ENCODE data around the gene GFM2.
A peak's percentile ranks its signal among the peaks of the same experiment; 100 is the strongest.
"Not testable (repeated sequence)": the region's sequence is repeated elsewhere in the genome, so short reads cannot be mapped to it uniquely, and the experiment has no call there.

GFM2 gene

DNA sequence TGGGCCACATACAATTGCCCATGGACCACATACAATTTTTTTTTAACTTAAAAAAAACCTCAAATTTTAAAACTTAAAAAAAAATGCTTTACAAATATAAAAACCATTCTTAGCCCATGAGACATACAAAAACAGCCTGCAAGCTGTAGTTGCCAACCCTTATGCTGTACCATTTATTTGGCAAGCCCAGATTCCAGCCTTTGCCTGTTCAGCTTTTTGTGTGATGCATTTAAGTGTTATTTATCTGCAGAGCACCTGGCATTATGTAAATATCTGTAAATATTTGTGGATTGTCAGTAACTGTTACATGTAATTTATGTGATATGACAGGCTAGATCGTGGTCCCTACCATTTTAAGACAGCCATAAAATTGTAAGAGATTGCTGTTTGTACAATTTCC is 49.3 kb downstream of the GFM2 start:
- DNase-seq (ENCODE audit: insufficient read length, low spot score) (no peak), FAIRE-seq (no peak)

DNA sequence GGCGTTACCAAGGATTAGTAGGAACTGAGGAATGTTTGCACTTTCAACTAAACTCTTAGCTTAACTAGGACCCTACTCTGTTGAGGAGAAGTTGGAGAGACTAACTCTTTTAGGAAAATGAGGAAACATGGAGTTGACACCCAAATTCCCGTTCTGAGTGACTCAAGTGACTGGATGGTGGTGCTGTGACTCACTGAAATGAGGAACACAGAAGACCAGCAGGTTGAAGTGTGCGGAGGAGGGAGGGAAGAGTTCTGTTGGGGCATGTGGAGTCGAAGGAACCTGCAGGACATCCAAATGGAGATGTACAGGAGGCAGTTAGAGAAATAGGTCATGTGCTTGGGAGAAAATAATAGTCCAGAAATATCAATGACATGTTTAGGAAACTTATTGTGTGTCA is 73.7 kb downstream of the GFM2 start:
- no peak for FAIRE-seq
- DNase-seq (ENCODE audit: insufficient read length, low spot score): no peak

DNA sequence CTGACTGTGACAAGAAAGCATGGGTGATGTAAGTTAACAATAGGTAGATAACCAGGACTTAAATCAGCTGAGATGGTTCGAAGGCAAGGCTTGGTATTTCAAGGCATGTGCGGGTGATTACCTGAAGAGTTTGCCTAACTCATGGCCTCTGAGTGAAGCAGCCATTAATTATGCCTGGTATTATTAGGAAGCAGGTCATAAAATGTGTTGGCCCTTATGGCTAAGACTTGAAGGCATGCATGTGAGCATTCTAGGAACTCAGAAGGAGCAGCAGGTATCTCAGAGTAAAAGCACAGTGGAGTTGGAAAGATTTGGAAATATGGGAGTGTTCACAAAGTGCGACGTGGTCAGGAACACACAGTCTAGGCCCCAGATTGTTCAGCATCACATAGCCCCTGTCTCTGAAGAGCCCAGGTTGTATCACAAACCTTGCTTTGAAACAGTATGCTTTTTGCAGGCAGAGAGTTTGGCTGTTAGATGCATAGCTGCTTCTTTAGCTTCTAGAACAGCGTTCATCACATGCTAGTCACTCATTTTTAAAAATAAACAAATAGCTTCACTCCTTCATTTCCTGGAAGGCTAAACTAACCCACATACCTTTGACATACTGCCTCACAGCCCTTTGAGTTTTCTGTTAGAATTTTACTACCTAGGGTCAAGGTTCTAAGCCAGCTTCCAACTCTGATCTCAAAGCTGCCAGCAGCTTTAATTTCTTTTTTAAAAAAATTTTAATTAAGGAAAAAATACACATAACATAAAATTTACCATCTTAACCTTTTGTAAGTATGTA is 79.8 kb downstream of the GFM2 start:
- FAIRE-seq (peak; percentile 35), DNase-seq (ENCODE audit: insufficient read length, low spot score) (no peak)

- FAIRE-seq (peak; percentile 79), DNase-seq (ENCODE audit: insufficient read length, low spot score) (peak; percentile 35)
These were observed 80.8 kb downstream of the GFM2 start for GRCh38 chr5:74685979-74686631.

DNA sequence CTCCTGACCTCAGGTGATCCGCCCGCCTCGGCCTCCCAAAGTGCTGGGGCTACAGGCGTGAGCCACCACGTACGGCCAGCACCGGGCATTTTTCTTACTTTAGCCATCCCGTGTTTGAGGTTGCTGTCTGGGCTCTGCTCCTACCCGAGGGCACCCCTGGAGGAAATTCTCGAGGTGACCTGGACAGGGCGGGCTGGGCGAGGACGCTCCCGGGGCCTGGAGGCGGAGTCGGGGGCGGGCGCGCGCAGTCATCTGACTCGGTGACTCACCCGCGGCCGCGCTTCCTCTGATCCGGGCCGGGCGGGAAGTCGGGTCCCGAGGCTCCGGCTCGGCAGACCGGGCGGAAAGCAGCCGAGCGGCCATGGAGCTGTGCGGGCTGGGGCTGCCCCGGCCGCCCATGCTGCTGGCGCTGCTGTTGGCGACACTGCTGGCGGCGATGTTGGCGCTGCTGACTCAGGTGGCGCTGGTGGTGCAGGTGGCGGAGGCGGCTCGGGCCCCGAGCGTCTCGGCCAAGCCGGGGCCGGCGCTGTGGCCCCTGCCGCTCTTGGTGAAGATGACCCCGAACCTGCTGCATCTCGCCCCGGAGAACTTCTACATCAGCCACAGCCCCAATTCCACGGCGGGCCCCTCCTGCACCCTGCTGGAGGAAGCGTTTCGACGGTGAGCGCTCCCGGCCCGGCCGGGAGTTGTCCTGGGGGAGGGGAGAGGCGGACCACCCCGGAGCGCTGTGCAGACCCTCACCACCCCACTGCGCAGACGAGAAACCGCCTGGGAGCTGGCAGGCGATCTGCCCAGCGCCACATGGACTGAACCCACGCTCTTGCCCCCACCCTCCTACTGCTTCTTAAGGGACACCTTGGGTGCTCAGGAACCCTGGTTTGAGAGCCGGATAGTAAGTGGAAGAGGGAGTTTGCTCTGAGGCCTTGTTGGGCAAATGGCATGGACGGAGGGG is 81.7 kb downstream of the GFM2 start, which contains the start of gene HEXB:
TSS of gene HEXB (plus strand) at position 334 of the 952 bp plus-strand sequence. CDS start at position 362, 28 bp downstream.
- peak; percentile 87 for FAIRE-seq
- DNase-seq (ENCODE audit: insufficient read length, low spot score): peak; percentile 60

DNA sequence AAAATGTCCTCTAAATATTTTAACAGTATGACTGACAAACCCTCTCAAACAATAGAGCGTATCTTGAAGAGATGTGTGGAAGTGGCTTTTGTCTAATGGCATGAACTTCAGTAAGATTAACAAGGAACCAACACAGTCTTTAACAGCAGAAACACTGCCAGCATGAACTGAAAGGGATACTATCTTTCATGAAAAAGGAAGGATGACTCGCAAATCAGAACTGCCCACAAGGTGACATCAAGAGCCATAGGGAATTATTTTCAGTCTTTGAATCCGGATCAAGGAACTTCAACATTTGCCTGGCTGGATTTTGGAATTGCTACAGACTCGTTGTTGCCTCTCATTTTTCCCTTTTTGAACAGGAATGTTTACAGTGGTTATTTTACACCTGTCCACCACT is 87.0 kb downstream of the GFM2 start:
- FAIRE-seq: no peak

DNA sequence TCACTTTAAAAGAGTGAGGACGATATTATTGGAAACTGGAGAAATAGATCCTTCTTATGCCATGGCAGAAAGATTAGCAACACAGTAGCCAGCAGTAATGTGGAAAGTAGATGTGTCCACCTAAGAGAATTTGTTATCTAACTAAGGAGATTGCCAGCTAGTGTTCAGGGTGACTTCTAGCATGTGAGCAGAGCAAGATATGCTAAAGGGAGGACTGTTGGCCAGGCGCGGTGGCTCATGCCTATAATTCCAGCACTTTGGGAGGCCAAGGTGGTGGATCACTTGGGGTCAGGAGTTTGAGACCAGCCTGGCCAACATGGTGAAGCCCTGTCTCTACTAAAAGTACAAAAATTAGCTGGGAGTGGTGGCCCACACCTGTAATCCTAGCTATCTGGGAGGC is 87.6 kb downstream of the GFM2 start:
- DNase-seq (ENCODE audit: insufficient read length, low spot score); FAIRE-seq: not testable (repeated sequence)

More for the DNA sequence above, 87.0 kb downstream of the GFM2 start:
- no peak for DNase-seq (ENCODE audit: insufficient read length, low spot score)

DNA sequence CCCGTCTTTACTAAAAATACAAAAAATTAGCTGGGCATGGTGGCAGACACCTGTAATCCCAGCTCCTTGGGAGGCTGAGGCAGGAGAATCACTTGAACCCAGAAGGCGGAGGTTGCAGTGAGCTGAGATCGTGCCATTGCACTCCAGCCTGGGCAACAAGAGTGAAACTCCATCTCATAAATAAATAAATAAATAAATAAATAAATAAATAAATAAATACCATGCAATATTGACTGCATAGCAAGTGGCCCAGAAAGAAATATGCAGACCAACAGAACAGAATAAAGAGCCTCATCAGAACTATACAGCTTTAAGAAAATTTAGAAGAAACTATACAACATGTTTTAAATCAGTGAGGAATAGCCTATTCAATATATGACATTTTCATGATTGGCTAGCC is 88.8 kb downstream of the GFM2 start:
- not testable (repeated sequence) for DNase-seq (ENCODE audit: insufficient read length, low spot score); FAIRE-seq

- DNase-seq (ENCODE audit: insufficient read length, low spot score); FAIRE-seq: not testable (repeated sequence)
These were observed 90.5 kb downstream of the GFM2 start for GRCh38 chr5:74676466-74676865.

GRCh38 chr5:74673011-74673790 is 93.7 kb downstream of the GFM2 start:
- FAIRE-seq (no peak), DNase-seq (ENCODE audit: insufficient read length, low spot score) (no peak)

DNA sequence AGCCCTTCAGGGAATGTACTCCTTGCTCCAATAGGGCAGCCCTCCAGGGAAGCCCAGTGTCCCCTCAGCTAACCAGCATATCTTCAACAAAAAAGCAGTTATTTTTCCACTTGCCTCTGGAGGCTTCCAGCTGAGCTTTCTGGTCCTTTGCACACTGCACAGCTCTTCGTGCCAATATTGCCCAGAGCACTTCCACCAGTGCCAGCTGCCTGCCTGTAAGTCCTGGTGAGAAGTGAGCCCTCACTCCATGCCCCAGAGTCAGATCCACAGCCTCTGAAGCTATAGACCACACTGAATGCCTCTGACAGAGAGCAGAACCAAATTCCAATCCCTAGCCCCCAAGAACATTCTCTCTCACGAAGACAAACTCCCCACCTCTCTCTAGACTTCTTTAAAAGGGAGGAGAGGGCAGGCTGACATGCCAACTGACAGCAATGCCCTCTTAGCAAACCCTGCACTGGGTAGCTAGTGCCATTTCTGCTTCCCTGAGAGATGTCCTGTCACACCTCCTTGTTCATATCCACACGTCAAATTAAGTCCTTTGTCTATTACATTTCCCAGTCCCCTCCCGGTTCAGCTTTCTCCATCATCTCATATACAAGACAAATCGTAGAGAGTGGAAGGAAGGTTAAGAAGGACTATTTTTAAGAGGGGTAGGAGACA is 94.6 kb downstream of the GFM2 start:
- DNase-seq (ENCODE audit: insufficient read length, low spot score) (no peak), FAIRE-seq (no peak)

Data from GM19239 (cell line).